ENCODE results near the gene C16orf89. TPM values are rescaled to one million over a fixed set of nuclear protein-coding genes. Genes with fewer than 3 reads are reported as not detected.

Gene C16orf89
- 0.13 and 1.2 TPM in 2 replicates for total RNA-seq

GRCh38 chr16:5065813-5066212, at the start of gene C16orf89:
Gene C16orf89, minus strand, starts transcription at chr16:5065956. Its CDS starts 48 bp downstream, at chr16:5065908.

GRCh38 chr16:5097470-5098220, 31.9 kb upstream of the C16orf89 start, which contains the start of gene EEF2KMT:
Gene EEF2KMT, minus strand, starts transcription at chr16:5097795. Its CDS starts 56 bp downstream, at chr16:5097739.

GRCh38 chr16:5071681-5072333, 6.1 kb upstream of the C16orf89 start, which contains the start of gene ALG1:
Gene ALG1, plus strand, starts transcription at chr16:5071843. Its CDS starts 7 bp downstream, at chr16:5071850.

GRCh38 chr16:5033256-5034166, 32.2 kb downstream of the C16orf89 start, which contains the start of gene NAGPA:
Gene NAGPA, minus strand, starts transcription at chr16:5033935. Its CDS starts 21 bp downstream, at chr16:5033914.

Other genes starting within 250 kb of the C16orf89 start
- 44.2 and 45.2 TPM in 2 replicates for gene GLYR1, start 218.7 kb downstream of the C16orf89 start, total RNA-seq
- gene UBN1, start 218.5 kb downstream of the C16orf89 start, total RNA-seq, result 25.6 and 31.9 TPM in 2 replicates
- 9.7 and 13.7 TPM in 2 replicates for gene PPL, start 128.8 kb downstream of the C16orf89 start, total RNA-seq
- gene SEC14L5, start 107.6 kb downstream of the C16orf89 start, total RNA-seq, result under 0.01 and 0.22 TPM in 2 replicates
- gene NAGPA, start 32.0 kb downstream of the C16orf89 start, total RNA-seq, result 19.5 and 21.6 TPM in 2 replicates
- 32.2 and 42.2 TPM in 2 replicates for gene ALG1, start 5.9 kb upstream of the C16orf89 start, total RNA-seq
- 7.1 and 10.1 TPM in 2 replicates for gene EEF2KMT, start 31.8 kb upstream of the C16orf89 start, total RNA-seq